GM21528 (cell line): ENCODE measurements around the gene STK11IP.
A peak's percentile ranks its signal among the peaks of the same experiment; 100 is the strongest.
"Not testable (repeated sequence)": the region's sequence is repeated elsewhere in the genome, so short reads cannot be mapped to it uniquely, and the experiment has no call there.

Experiments
- ATAC-seq: cut with Tn5 transposase; IDR thresholded peaks from one replicate; pipeline ENCODE4 v1.9.1; 2021; ENCODE audit warnings: mild to moderate bottlenecking, moderate library complexity; ENCODE audit not compliant: unreplicated experiment, low FRiP score

STK11IP gene

DNA sequence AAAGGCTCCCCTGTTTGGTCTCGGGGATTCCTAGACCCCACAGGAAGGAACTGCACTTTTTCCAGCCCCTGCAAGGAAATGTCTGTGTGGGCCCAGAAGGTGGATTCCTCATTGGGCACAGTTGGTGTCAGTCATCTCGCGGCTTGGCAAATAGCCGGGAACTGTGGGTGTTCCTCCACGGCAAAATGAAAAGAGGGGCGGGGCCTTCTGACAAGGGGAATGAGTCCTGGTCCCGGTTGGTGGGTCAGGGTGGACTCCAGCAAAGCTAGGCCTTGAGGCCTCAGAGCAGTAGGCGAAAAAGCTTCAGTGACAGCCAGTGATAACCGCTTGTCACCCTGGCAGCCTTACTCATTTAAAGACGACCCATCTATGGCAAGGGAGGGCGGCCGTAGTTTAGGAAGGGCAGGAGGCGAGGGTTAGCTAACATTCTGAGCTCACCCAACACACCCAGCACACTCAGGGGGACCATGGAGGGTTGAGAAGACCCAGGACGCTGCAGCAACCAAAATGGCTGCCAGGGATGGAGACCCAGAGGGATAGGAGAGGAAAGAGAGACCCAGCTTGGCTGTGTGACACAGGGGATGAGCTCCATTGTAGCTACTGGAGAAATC, 46.2 kb downstream of the STK11IP start:
- ATAC-seq: no peak

DNA sequence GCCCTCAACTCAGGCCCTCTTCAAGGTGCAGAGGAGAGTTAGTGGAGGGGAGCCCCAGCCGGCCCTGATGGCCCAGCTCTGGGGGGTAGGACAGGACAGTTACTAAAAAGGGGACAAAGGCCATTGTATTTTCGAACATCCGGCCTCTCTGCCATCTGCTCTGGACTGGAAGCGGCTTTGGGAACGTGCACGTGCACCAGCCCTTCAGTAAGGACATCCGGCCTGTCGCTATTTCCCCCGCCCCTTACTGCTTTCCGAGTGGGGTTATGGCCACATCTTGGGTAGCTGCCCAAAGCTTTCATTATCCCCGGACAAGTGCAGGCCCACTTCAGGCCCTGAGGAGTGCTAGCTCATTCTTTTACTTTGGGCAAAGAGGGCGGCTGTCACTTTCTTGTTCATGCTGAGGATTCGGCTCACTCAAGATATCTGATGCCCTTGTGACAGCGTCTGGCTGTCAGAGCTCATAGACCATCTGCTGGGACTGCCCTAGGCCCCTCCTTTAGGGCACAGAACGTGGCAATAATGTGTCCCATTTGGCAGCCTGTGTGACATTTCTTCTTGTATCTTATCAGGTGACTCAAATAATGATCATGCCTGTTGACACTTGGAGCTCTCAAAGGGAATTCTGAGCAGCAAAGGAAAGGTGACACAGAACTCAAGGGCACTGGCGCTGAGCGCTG, 47.3 kb downstream of the STK11IP start:
- no peak for ATAC-seq

DNA sequence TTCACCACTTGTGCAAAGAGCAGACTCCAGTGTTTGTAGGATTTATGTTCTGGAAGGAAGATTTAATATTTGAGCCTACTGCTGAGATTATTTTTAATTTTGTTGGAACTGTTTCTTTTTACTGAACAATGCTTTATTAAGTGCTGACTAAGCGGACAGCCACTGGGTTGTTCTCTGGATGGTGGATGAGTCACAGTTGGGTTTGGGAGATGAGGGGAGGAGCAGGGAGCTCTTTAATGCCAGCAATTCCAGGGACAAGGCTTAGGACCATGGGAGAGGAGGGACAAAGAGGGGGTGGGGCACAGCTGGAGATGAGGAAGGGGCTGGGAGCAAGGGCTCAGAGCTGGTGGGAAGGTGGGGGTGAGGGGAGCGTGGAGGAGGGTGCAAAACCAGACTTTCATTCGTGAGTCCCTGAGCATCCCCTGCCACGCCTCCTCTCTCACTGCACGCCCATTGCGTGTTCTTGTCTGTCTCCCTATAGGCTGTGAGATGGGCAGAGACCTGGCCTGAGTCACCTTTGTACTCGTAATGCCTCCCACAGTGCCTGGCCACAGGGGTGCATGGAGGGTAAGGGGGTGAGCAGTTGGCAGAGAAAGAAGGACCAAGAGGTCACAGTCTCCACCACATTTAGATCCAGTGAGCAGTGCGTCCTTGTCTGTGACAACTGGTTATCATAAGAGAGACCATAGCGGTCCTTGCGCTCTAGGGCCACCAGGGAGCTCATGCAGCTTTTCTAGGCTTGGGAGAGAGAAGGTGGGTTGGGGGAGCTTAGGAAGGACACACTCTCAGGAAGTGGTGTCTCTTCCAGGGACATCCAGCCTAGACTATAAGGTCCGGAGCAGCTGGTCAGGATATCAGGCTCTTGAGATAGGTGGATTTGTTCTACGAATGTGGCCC, 48.2 kb downstream of the STK11IP start:
- ATAC-seq: no peak

DNA sequence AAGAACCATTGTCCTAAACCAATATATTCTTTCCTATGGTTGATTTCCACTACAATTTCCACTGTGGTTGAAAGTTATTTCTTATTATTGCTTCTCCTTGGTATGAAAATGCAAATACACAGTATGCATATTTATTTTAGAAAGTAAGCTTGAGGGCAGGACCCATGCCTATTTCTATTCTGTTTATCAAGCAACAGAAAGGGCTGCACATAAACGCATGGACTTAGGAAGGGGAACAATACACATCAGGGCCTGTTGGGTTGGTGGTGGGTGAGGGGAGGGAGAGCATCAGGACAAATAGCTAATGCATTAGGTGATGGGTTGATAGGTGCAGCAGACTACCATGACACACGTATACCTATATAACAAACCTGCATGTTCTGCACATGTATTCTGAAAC, 50.5 kb downstream of the STK11IP start:
- ATAC-seq: no peak

DNA sequence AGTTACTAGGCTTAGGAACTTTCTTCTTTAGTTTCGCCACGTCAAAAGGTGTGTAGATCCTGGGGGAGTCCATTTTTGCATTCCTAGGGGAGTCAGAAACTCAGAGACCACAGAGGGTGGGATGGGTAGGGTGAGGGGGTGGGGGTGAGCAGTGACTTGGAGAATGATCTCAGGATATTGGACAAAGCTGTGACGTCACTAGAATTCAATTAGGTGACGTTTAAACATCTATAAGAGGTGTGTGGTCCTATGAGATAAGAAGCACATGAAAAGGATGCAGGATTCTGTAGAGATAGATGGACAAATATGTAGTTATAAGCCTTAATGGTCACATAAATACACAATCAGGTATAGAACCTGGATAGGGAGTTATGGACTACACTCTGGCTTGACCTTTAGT, 51.3 kb downstream of the STK11IP start:
- ATAC-seq: no peak

DNA sequence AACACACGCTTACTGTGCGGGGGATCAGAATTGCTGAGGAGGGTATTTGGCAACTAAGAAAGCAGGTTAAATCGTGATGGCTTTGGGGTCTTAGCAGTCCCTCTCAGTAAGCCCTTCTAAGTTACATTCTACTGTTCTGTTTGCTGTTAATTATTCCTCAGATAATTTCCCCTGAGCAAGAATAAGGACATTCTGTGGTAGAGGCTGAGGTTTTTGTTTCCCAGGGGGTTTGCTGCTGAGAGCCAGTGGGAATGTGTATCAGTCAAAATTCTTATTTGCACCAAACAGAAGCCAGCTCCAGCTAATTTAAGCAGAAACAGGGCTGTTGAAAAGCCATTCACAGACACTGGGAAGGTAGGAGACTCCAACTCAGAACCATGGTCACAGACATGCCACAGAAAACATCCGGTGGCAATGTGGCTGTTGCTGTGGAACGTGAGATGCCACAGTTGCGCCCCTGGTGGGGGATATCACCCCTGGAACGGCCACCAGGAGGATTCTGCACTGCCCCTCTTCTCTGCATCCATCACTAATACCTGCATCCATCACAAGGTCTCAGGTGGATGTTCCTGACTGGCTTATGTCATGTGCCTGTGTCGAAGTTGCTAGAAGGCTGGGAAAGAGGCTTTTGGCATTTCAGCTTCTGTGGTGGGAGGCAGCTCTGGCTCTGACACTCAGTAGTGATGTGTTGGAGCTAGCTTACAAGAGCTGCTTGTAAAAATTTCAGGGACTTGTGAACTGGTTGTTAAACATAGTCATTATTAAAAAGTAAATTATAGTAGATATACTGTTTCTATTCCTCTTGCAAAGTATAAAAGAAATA, 53.0 kb downstream of the STK11IP start:
- no peak for ATAC-seq

DNA sequence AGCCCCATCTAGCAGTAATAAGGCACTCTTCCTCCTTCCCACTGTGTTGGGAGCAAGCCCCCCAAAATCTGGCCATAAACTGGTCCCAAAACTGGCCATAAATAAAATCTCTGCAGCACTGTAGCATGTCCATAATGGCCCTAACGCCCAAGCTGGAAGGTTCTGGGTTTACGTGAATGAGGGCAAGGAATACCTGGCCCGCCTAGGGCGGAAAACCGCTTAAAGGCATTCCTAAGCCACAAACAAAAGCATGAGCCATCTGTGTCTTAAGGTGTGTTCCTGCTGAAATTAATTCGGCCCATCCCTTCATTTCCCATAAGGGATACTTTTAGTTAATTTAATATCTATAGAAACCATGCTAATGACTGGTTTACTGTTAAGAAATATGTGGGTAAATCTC, 54.0 kb downstream of the STK11IP start:
- ATAC-seq: not testable (repeated sequence)

DNA sequence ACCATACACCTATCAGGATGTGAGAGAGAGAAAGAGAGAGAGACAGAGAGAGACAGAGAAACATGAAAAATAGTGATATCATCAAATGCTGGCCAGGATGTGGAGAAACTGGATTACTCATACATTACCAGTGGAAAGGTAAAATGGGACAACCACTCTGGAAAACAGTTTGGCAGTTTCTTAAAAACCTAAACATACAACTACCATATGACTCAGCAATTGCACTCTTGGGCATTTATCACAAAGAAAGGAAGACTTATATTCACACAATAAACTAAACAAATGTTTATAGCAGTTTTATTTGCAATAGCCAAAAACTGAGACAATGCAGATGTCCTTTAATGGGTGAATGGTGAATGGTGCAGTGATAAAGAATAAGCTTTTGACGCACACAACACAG, 58.9 kb downstream of the STK11IP start:
- no peak for ATAC-seq

DNA sequence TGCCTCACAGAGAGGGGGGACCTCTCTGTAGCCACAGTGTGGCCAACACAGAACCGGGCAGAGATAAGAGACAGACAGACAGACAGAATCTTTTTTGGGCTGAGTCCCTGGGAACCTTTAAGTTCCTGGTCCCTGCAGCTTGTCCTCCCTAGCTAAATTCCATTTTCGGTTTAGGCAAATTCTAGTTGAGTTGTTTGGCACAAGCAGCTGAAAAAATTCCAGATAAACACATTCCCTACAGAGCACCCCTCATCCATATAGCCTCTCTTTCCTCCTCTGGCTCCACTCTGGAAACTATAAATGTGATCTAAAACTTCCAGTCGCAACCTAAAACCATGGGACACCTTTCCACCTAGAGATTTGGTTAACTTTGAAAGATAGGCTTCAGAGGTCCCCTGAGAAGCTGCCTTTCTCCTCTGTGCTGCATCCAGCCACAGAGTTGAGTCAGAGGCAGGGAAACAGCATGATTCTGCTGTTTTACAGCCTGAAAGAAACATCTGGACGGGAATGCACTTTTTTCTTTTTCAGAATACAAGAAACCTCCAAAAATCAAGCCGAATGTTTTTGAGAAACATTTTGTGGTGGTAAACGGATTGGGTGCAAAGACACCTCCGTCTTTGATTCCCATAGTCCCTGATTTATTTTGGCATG, 60.7 kb downstream of the STK11IP start:
- ATAC-seq: no peak

DNA sequence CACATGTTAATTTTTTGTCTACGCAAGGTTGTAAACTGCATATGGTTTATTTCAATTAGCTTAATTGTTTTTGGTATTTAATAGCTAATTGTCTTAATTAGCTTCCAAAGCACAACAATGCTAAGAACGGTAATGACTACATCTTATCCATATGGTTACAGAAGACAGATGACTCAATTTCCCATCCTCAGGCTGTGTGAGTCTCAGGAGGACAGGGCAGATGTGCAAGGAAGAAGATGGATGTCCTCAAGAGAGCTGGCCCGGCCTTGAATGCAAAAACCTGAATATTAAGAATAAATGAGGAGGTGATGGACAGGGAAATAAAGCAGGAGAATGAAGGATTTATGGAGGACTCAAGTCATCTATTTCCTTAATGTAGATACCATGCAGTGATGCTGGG, 61.2 kb downstream of the STK11IP start:
- no peak for ATAC-seq

DNA sequence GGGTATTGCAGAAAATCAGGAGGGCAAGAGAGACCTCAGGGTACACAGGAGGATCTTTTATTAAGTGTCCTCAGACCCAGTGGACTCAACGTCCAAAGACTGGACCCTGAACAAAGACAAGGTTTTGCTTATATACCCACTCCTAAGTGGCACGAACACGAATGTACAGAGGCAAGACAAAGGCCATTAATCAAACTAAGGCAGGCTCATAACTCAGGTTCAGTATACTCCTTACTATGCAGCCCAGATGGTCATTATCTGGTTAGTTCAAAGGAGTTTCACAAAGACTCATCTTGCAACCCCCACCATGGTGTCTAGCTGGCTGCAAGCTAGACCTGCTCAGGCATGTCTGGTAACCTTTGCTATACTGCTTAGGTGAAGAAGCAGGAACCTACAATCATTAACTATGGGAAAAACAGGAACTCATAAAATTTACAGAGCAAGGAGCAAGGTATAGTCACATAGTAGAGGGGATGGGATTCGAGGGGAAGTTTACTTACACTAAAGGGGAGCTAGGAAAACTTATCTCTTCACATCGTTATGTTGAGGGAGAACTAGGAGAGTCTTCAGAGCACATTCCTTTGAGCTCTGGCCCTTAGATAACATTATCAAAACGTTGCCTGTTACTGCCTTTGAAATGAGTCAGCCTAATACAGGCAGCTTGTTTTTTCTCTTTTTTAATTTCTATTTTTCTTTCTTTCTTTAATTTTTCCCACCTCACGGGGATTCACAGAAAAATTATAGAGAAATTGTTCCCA, 63.7 kb downstream of the STK11IP start:
- ATAC-seq: peak; percentile 94

DNA sequence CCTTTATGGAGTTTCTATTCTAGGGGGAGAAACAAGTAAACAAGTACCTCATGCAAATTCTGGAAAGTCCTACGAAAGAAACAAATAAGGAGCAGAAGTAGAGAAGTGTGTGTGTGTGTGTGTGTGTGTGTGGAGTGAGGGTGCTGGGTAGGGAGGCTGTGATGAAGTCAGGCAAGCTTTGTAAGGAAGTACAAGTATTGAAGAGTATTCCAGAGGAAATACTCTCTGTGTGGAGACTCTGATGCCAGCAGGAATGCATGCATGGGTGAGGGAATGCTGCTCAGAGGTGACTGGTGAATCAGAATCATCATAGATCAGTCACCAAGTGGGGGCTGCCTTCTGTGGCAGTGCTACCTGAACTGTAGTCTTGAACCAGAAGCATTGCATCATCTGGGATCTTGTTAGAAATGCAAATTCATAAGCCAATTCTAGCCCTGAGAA, 64.3 kb downstream of the STK11IP start:
- ATAC-seq: no peak

DNA sequence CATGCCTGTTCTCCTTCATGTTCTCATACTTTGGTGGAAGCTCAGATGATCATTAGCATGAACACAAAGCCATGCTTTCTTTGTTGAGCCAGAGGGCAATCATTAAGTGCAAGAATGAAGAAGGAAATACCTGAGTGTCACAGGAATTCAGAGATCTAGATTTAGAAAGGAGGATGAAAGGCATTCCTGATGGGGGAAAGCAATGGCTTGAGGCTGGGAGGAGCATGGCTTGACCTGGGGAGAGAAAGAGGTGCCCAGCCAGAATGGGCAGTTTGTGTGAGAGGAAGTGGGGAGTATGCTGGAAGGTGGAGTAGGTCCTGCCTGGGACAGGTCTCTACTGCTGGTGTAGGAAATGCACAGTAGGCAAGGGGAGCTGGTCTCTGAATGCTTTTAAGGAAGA, 64.9 kb downstream of the STK11IP start:
- no peak for ATAC-seq

DNA sequence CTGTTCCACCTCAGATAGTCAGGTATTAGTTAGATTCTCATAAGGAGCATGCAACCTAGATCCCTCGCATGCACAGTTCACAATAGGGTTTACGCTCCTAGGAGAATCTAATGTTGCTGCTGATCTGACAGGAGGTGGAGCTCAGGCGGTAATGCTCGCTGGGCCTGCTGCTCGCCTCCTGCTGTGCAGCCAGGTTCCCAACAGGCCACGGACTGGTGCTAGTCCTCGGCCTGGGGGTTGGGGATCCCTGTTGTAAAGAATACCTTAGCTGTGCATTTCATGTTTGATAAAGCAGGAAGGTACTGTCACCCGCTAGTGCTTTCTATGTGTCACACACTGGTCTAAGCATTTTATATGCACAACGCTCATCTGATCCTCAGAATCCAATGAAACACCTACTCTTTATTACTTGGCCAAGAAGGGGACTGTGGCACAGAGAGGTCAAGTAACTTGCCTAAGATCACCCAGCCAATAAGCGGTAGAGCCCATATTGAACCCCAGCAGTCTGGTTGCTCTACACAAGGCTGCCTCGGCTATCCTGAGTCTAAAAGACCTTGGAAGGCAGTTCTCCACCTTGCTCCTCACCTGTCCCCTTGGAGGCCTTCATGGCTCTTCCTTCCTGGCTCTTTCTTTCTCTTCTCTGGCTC, 65.6 kb downstream of the STK11IP start:
- ATAC-seq: no peak

DNA sequence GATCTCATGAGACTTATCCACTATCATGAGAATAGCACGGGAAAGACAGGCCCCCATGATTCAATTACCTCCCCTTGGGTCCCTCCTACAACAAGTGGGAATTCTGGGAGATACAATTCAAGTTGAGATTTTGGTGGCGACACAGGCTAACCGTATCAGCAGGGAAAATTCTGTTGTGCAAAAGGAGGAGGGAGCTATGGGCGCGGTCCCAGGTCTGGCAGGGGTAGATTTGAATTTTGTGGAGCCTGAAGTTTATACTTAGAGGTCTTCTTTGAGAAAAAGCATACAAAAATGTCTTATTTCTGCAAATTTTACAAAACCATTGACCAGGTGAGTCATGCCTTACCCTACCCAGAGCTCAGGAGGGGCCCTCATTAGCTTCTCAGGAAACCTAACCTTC, 66.4 kb downstream of the STK11IP start:
- no peak for ATAC-seq

DNA sequence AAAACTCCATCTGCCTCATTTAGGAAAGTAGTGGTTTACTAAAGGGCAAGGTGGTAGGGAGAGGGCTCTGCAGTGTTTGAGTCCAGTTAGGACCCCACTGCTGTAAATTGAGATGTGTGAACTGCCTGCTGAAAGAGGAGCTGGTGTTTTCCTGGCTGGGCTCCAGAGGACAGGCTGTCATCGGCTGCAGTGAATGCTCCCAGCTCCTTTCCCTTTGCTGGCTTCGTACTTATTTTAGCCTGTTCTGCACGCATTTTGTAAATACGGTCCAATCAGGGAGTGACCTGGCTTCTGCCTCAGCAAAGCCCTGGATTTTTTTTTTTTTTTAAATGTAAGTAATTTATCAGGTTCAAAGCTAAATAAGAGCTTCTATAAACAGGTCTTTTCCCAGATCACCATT, 67.3 kb downstream of the STK11IP start:
- ATAC-seq: no peak

DNA sequence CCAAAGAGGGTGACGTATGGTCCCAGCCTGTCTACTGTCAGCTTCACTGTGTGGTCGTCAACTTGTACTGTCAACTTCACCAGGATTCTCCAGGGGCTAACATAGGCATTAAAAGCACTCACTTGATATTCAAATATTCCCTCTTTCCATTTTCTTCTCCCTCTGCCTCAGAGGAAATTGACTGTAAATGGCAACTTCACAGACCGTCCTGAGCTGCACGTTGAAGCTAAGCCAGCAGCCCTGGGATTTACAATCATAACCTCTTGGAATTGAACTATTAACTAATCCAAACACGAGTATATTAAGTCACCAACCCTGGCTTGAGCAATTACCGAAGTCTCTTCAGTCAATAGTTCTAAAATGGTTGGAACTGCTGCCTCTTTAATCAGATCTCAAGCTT, 68.3 kb downstream of the STK11IP start:
- no peak for ATAC-seq
